Fibroblast of lung (primary cell): ENCODE measurements around the gene DLGAP1.

Experiments
- CTCF ChIP-seq, 2 donors: IDR thresholded peaks in 1 of 2; conservative IDR thresholded peaks in 1 of 2; 1 replicate in 1 of 2; 2 replicates in 1 of 2; pipeline ENCODE4 v1.5.1; 2011 to 2012; ENCODE audit warnings: low read length in 2 of 2, control low read depth in 1 of 2, inconsistent platforms in 1 of 2, low read depth in 1 of 2, mild to moderate bottlenecking in 1 of 2
- EZH2 ChIP-seq: IDR thresholded peaks from 2 replicates; pipeline ENCODE4 v1.5.1; 2012; ENCODE audit warnings: low read length, control low read depth, mild to moderate bottlenecking; ENCODE audit errors: missing control alignments

GRCh38 chr18:3826021-3826420 is 629.1 kb downstream of the DLGAP1 start:
- TF ChIP-seq EZH2 (no peak), CTCF (conservative IDR thresholded peaks at IDR 0.05 in 1 of 2, IDR thresholded peaks at IDR 0.05 in 1 of 2; ENCODE audit: low read depth in 1 of 2, low read length in 2 of 2) (no peak)
